GM18517 (cell line): Measurements from ENCODE around the gene SMCR8.
"Not testable (repeated sequence)": the region's sequence is repeated elsewhere in the genome, so short reads cannot be mapped to it uniquely, and the experiment has no call there.

ENCODE experiments used
- ATAC-seq: cut with Tn5 transposase; IDR thresholded peaks from one replicate; pipeline ENCODE4 v1.9.1; 2021; ENCODE audit warnings: mild to moderate bottlenecking, moderate library complexity; ENCODE audit not compliant: unreplicated experiment

The SMCR8 gene

DNA sequence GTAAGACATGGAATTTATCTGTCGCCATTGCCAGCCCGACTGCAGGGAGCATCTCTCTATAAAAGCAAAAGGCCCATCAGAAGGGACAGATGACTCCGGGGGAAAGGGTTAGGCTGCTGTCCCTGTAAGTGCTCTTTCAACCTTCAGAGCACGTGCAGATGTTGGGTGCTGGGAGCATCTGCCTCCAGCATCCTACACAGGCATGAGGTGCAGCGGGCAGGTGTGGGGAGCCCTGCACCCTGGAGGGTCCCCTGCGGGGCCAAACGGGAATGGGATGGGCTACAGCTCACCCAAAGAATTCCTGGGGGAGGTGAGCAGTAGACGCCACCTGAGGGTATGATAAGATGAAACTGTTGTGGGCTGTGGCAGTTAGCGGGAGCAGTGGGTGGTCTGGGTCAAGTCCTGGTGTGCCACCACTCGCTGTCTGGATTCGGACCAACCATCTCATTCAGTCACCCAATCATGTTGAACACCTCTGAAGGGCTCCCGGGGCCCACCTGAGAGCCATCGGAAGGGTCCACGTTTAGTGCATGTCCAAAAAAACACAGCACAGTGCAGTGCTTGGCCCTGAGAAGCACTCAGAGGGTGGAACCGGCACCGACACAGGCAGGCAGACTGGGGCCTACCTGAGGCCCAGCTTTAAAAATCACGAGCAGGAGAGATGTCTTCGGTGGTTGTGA, 3.8 kb downstream of the SMCR8 start:
- no peak for ATAC-seq

GRCh38 chr17:18319604-18320256, 4.6 kb downstream of the SMCR8 start:
- ATAC-seq = no peak

DNA sequence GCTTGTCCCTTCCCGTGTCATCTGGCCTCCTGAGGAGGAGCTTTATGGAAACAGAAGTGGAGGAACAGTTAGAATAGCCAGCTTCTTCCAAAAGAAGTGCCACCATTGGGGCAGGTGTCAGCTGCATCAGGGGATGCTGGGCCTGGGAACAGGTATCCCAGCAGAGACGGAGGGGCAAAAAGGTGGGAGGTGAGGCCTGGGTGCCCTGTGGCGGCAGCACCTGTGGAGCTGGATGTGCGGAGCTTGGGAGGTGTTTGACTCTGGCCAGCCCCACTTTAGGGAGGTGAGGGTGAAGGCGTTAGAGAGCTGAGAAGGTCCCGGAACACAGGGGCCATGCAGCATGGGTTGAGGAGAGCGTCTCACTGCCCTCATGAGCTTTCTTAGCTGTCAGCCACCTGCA, 5.2 kb downstream of the SMCR8 start:
- no peak for ATAC-seq

- no peak for ATAC-seq
These were observed 6.2 kb downstream of the SMCR8 start for GRCh38 chr17:18321309-18321708.

- no peak for ATAC-seq
These were observed 7.4 kb downstream of the SMCR8 start for GRCh38 chr17:18322522-18322921.

GRCh38 chr17:18323007-18323406, 7.9 kb downstream of the SMCR8 start:
- no peak for ATAC-seq

GRCh38 chr17:18323507-18324139, 8.5 kb downstream of the SMCR8 start:
- no peak for ATAC-seq

DNA sequence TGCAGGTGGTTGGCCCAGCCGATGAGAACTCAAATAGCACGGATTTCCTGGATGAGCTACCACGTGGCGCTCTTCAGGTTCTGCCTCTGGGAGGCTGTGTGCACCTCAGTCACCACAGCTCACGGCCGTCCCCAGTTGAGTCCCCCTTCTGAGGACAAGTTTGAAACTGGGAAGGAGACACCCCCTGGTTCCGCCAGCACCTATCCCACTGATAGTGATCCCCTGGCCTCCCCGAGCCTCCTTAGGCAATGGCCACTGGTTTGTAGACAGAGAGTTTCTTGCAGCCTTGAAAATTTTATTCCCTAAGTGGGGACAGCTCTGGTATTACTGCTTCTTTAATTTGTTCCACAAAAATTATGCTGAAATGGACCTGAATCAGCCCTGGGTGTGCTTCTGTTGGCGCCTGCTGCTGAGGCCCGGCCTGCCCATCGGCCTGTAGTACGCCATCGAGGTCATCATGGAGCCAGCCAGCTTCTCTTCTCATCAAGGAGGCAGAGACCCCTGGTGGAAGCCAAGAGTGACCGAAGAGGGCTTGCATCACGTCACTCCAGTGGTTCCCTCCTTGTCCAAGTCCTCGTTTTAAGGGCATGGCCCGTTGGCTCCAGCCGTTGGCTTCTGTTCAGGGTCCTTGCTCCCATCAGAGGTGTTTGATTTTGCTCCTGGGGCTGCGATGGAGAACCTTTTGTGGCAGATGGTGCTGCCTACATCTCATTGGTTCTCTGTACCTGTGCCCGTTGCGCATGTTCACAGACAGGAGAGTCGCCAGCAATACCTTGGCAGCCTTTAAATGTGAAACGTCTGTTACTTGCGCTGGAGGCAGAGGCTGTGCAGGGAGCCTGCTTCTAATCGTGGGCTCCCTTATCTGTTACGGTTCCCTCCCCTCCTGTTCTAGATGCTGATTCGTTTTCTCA, 9.3 kb downstream of the SMCR8 start:
- ATAC-seq = no peak

DNA sequence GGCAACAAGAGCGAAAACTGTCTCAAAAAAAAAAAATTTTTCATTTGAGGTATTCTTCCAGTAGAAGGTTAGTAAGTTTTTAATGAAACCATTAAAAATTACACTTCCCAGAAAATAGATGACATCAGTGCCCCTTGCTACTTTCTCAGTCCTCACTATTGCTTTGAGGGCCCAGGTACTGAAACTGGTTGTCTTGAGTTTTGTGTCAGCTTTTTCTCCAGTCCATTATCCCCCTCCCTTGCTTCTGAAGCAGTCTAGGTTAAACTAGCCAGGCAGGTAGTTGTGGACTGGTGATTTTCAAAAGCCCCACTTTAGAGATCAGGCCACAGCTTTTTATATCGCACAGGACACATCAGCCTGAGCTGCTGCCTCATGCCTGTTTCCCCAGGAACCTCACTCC, 10.9 kb downstream of the SMCR8 start:
- ATAC-seq = no peak

DNA sequence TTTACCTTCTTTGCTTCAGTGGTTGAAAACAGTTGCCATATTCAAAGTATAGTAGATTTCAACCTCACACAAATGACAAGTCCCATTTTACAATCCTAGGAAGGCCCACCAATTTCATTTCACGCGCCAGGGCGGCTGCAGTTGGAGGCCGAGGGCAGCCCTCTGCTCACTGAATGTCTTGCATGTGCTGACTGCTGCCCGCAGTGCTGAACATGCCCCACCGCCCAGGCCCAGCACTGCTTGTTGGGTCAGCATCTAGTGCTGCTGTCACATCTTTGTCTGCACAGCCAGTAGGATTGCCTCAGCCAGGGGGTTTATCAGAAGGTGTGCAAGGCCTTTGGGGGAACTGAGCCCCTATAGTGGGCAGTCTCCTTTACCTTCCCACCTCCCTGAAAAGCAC, 11.5 kb downstream of the SMCR8 start:
- no peak for ATAC-seq

DNA sequence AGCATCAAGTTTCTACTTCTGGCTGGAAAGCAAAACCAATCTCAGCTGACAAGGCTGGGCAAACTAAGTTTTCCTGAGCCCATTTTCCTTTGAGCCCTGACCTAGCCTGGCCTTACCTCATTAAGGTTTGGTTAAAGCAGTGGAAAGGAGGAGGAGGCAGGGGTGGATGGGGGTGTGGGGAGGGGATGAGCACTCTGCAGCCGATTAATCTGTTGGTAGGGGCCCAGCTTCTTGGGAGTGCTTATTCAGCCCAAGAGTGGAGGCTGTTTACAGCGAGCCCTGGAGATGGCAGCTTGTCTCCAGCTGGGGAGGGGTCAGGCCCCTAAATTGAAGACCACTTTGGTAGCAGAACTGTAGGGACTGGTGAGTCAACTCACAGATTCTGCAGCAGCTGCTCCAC, 12.0 kb downstream of the SMCR8 start:
- no peak for ATAC-seq

DNA sequence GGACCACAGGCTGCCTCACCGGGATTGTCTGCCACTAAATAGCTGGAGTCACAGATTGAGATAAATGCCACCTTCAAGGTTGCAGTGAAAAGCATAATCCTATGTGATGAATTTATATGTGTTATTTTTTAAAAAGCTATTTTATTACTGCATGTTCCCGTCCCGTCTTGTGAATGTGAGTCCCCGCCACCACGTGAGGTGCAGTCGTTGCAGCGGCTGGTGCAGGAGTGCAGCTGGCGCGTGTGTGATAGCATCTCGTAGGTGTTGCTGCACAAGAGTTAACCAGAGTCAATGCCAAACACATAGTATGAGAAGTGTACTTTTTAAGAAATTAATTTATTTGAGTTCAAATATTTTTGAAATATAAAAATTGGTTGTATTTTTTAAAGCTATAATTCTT, 12.5 kb downstream of the SMCR8 start:
- no peak for ATAC-seq

DNA sequence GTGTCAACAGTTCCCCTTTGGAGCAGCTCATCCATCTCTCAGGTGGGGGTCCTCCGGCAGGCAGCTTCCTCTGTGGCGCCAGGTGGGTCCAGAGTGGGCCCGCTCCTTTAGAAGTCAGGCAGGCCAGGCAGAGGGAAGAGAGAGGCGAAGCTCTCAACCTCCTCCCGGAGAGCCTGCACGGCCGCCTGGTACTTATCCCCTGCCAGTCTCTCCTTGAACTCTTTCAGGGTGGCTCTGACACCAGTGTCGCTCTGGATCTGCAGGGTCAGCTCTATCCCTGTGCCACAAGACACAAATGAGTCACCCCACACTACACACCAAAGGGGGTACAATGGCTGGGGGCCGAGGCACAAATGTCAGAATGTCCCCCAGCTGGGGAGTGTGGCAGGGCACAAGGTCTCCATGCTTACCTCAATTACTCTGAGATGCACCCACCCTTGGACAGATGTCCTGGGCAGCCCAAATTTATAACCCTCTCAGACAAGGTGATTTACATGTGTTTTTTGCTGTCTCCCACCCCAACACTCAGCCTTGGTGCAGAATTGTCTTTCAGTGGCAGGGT, 13.6 kb downstream of the SMCR8 start:
- ATAC-seq = no peak

- ATAC-seq = no peak
These were observed 16.8 kb downstream of the SMCR8 start for GRCh38 chr17:18331879-18332278.

GRCh38 chr17:18332909-18333489, 17.9 kb downstream of the SMCR8 start:
- no peak for ATAC-seq

- not testable (repeated sequence) for ATAC-seq
These were observed 23.1 kb downstream of the SMCR8 start for GRCh38 chr17:18338158-18338557.

DNA sequence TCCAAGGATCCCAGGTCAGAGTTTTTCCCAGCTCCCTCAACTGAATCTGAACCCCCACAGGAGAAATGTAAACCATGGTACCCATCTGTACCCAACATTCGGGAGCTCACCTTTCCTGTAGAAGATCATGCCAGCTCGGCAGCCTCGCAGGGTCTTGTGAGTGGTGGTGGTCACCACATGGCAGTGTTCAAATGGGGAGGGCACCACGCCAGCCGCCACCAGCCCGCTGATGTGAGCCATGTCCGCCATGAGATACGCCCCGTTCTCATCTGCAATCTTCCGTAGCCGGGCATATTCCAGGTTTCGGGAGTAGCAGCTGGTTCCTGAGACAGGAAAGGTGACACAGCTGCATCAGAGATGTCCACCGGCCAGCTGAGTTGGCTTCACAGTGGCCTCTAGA, 24.8 kb downstream of the SMCR8 start:
- ATAC-seq = no peak

GRCh38 chr17:18344021-18344420, 28.9 kb downstream of the SMCR8 start:
- no peak for ATAC-seq

- no peak for ATAC-seq
These were observed 38.4 kb downstream of the SMCR8 start for GRCh38 chr17:18353541-18353940.

- ATAC-seq = no peak
These were observed 41.5 kb downstream of the SMCR8 start for GRCh38 chr17:18356624-18357023.

GRCh38 chr17:18360518-18360917, 45.4 kb downstream of the SMCR8 start:
- ATAC-seq = no peak
